Ovary (tissue), 9 donors: Measurements from ENCODE around the gene PRG2. TPM values are rescaled to one million over a fixed set of nuclear protein-coding genes. Genes with fewer than 3 reads are reported as not detected.

ENCODE experiments used
- DNase-seq, 5 donors: peaks; one replicate each; pipeline ENCODE4 v3.0.0-alpha.2; 2019 to 2020
- H3K27ac ChIP-seq, 2 donors: fragments of 200-600 bp; one replicate each; pipeline versions ENCODE4 v1.5.1 to v1.8.0; 2019 to 2022
- H3K27me3 ChIP-seq: fragments of 200-600 bp; one replicate; pipeline ENCODE4 v1.8.0; 2022
- H3K36me3 ChIP-seq: fragments of 200-600 bp; sonication (generic); one replicate; pipeline ENCODE4 v1.5.1; 2019
- H3K4me1 ChIP-seq: one replicate; pipeline ENCODE4 v1.8.1; 2013; ENCODE audit warnings: mild to moderate bottlenecking, moderate library complexity; ENCODE audit not compliant: insufficient read depth
- H3K4me3 ChIP-seq: fragments of 200-600 bp; sonication (generic); one replicate; pipeline ENCODE4 v1.5.1; 2017
- H3K9me3 ChIP-seq, 2 donors: fragments of 200-600 bp in 1 of 2; sonication (generic) in 1 of 2; one replicate each; pipeline versions ENCODE4 v1.5.1 to v1.8.1; 2013 to 2019; ENCODE audit warnings: mild to moderate bottlenecking in 1 of 2, moderate library complexity in 1 of 2
- CTCF ChIP-seq, 3 donors: fragments of 450-650 bp in 2 of 3; fragments of 200-600 bp in 1 of 3; IDR thresholded peaks; one replicate each; pipeline versions ENCODE4 v1.5.1 to v1.8.0; 2016 to 2022; ENCODE audit warnings: antibody characterized with exemption in 3 of 3, mild to moderate bottlenecking in 1 of 3
- EP300 ChIP-seq: sonication (generic); formaldehyde crosslinking; IDR thresholded peaks from one replicate; pipeline ENCODE4 v1.6.1; 2017; ENCODE audit warnings: antibody characterized with exemption
- POLR2A ChIP-seq: fragments of 450-650 bp; IDR thresholded peaks from one replicate; pipeline ENCODE4 v1.6.1; 2017; ENCODE audit warnings: antibody characterized with exemption, mild to moderate bottlenecking, moderate library complexity
- WGBS, 3 donors: extraction: QIAGEN DNeasy Blood & Tissue Kit in 1 of 3; methylation state at CpG; one replicate each; pipeline versions ENCODE4 v1.1.5 to v1.1.7; 2013 to 2017; 5-methylcytosine and 5-hydroxymethylcytosine counted together
- intact Hi-C, 4 donors: fragments of 100-400 bp; cut with DNase I; formaldehyde crosslinking; loops; one replicate each; pipeline versions ENCODE4 v1.11.0 to v1.15.1; 2022 to 2023
- polyA plus RNA-seq, 2 donors: library from polyadenylated mRNA; stranded (reverse); fragments of 200-250 nt in 1 of 2; fragments of 350-450 nt in 1 of 2; fragmentation: Illumina TruSeq in 1 of 2; extraction: RNeasy Lipid Tissue Mini Kit (QIAGEN cat#74804) in 1 of 2; gene quantifications; one replicate each; pipeline ENCODE4 v1.2.3, GENCODE V29; 2013 to 2014
- total RNA-seq, 7 donors: library from RNA; depleted of rRNA in 2 of 7; stranded (reverse); fragments of >200 nt in 2 of 7; fragmentation: NEBNext Ultra II Directional in 3 of 7; extraction: Animal tissue kit (Norgen Biotek cat#: 25700) in 3 of 7; gene quantifications; one replicate each; pipeline versions ENCODE4 v1.1.0 to v1.2.4, GENCODE V29; 2016 to 2023
- donor health status: DM: no; HTN: no; CAD: no; lungs with moderate emphysema.
- donor health status: DM: no; HTN: no; CAD: no.
- donor health status: Bipolar disorder and iron deficiency.
- donor health status: DM: yes; HTN: yes; CAD: no.
- donor health status: DM: no; HTN: no; CAD: no.
- donor health status: DM: yes; HTN: yes; CAD: no.

The PRG2 gene
- total and polyA plus RNA-seq, 9 donors: 0.15 TPM; not detected in 8

GRCh38 chr11:57376095-57377090, 14.1 kb downstream of the PRG2 start:
- TF ChIP-seq POLR2A: no peak
- TF ChIP-seq CTCF (IDR thresholded peaks at IDR 0.05): no peak
- TF ChIP-seq EP300: no peak
- Histone ChIP-seq H3K4me1 (no peaks in the 10 kb centered on the region), H3K27me3 (no peaks in the 10 kb centered on the region), H3K9me3 (no peaks in the 10 kb centered on the region), H3K36me3 (no peaks in the 10 kb centered on the region), H3K27ac (no peak overlapping the region), H3K4me3 (no peak overlapping the region)
- WGBS, 3 donors: 51 to 60% (median 52%) methylated on average over 23 to 26 of the region's 26 CpGs
- intact Hi-C loops: no loop called here
- DNase-seq: no peak

DNA sequence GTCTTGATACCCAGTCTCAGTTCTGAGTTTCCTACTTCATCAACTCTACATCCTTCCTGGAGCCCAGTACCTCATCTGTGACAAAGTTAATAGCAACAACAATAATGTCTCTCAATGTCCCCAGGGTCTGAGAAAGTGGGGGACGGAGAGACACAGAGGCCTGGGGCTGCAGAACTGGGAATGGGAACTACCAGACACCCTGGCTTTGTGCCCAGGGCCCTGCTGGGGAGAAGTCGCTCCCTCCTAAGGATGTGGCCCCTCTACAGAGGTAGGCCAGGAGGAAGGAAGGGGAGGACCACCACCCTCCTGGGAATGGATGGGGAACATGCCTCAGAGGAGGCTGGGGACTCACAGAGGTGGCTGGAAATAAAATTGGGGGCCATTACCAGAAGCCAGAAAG, 15.0 kb downstream of the PRG2 start:
- no peak overlapping the region for H3K27ac ChIP-seq
- no peak overlapping the region for H3K4me3 ChIP-seq
- H3K27me3 ChIP-seq: no peaks in the 10 kb centered on the region
- WGBS, 3 donors: 64 to 79% (median 71%) methylated on average over 2 of the region's 2 CpGs
- H3K9me3 ChIP-seq: no peaks in the 10 kb centered on the region
- TF ChIP-seq POLR2A: no peak
- no peak for TF ChIP-seq EP300
- no peak for TF ChIP-seq CTCF (IDR thresholded peaks at IDR 0.05)
- DNase-seq: no peak
- intact Hi-C loops: no loop called here
- no peaks in the 10 kb centered on the region for H3K4me1 ChIP-seq
- H3K36me3 ChIP-seq: no peaks in the 10 kb centered on the region

GRCh38 chr11:57374966-57375365, 15.5 kb downstream of the PRG2 start:
- Histone ChIP-seq H3K27ac (no peak overlapping the region), H3K4me3 (no peak overlapping the region), H3K9me3 (no peaks in the 10 kb centered on the region), H3K4me1 (no peaks in the 10 kb centered on the region), H3K36me3 (no peaks in the 10 kb centered on the region), H3K27me3 (no peaks in the 10 kb centered on the region)
- intact Hi-C loops: no loop called here
- TF ChIP-seq POLR2A (no peak), CTCF (IDR thresholded peaks at IDR 0.05) (no peak), EP300 (no peak)
- DNase-seq: no peak
- WGBS, 3 donors: 83 to 93% (median 89%) methylated on average over 3 of the region's 3 CpGs

DNA sequence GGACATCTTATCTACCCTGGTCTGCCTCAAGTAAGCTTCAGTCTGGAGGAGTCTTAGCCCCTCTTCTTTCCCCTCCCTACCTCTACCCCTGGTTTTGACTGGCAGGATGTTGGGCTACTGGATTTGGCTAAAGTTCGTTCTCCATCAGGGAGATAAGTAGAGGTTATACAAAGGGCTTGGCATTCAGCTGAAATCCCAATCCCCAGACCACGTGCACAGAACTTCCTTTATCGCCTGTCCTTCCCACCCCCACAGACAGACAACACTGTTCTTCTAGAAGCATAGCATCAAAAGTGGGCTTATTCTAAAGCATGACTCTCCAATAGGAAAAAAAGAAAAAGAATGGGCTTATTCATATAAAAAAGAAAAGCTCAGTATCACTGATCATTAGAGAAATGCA, 17.3 kb downstream of the PRG2 start:
- Histone ChIP-seq H3K36me3 (no peaks in the 10 kb centered on the region), H3K4me1 (no peaks in the 10 kb centered on the region), H3K27me3 (no peaks in the 10 kb centered on the region), H3K27ac (no peak overlapping the region), H3K9me3 (no peaks in the 10 kb centered on the region), H3K4me3 (no peak overlapping the region)
- intact Hi-C loops: no loop called here
- WGBS, 3 donors: 24 to 32% (median 29%) methylated on average over 3 of the region's 3 CpGs
- DNase-seq: no peak
- TF ChIP-seq CTCF (IDR thresholded peaks at IDR 0.05) (no peak), POLR2A (no peak), EP300 (no peak)
